HepG2 (cell line): Measurements from ENCODE around the gene RAD51D. TPM values are rescaled to one million over a fixed set of nuclear protein-coding genes. Genes with fewer than 3 reads are reported as not detected.

Experiments used
- ATAC-seq: fragments of 200-7000 bp; cut with Tn5 transposase; 3 replicates; pipeline ENCODE4 v1.9.1; 2020; ENCODE audit warnings: mild to moderate bottlenecking, moderate library complexity
- BruUV-seq: library from RNA; stranded (reverse); fragments of 400-500 nt; replicated peaks from 2 replicates; lab custom pipeline; 2021; lab: Mats Ljungman, UMichigan
- CTCF ChIA-PET: fragments of 300-600 bp; formaldehyde crosslinking; extraction: SDS; loops from one replicate; lab custom pipeline; 2021; ENCODE audit warnings: low total read pairs, inconsistent platforms, low intra/inter-chr PET ratio; lab: Yijun Ruan, JAX
- POLR2A ChIA-PET: fragments of 350-600 bp; sonication (Branson Sonifier 250); formaldehyde crosslinking; loops from one replicate; lab custom pipeline; 2020; ENCODE audit warnings: antibody characterized with exemption, inconsistent platforms; lab: Yijun Ruan, JAX
- DNase-seq: peaks from one replicate; pipeline ENCODE4 v3.0.0-alpha.2; 2015; ENCODE audit warnings: low spot score
- FAIRE-seq: peaks from 3 replicates; lab custom pipeline; 2011; peaks lifted over from hg19 to GRCh38; lab: Jason Lieb, UNC
- H2AFZ ChIP-seq: one replicate; pipeline ENCODE4 v1.6.1; 2011; ENCODE audit warnings: low read length, inconsistent platforms
- H3K27ac ChIP-seq: fragments of 300-600 bp; 3 replicates; pipeline ENCODE4 v1.8.0; 2011; ENCODE audit warnings: mixed run types, mild to moderate bottlenecking, mixed read lengths, low read length, inconsistent platforms; ENCODE audit not compliant: insufficient read depth; ENCODE audit errors: extremely low read length
- H3K27me3 ChIP-seq, 2 experiments: fragments of 200-600 bp in 1 of 2; 2 replicates in 1 of 2; 3 replicates in 1 of 2; pipeline versions ENCODE4 v1.6.0 to v1.8.0; 2011; ENCODE audit warnings: low read length in 2 of 2, mild to moderate bottlenecking in 2 of 2, moderate library complexity in 2 of 2, inconsistent platforms in 1 of 2; ENCODE audit not compliant: insufficient read depth in 2 of 2, control insufficient read depth in 1 of 2
- H3K36me3 ChIP-seq, 2 experiments: fragments of 200-600 bp in 1 of 2; replicated peaks in 1 of 2; 2 replicates in 1 of 2; 3 replicates in 1 of 2; pipeline versions ENCODE4 v1.5.1 to v1.8.0; 2011; ENCODE audit warnings: low read length in 2 of 2, inconsistent platforms in 1 of 2; ENCODE audit not compliant: insufficient read depth in 2 of 2, control insufficient read depth in 1 of 2
- H3K4me1 ChIP-seq: 2 replicates; pipeline ENCODE4 v1.5.1; 2012; ENCODE audit warnings: low read length, inconsistent platforms; ENCODE audit not compliant: insufficient read depth
- H3K4me2 ChIP-seq: 2 replicates; pipeline ENCODE4 v1.6.0; 2011; ENCODE audit warnings: low read depth, low read length, inconsistent platforms
- H3K4me3 ChIP-seq, 3 experiments: fragments of 200-600 bp in 1 of 3; sonication (generic), shearing (Covaris generic) in 1 of 3; replicated peaks in 1 of 3; 2 replicates each; pipeline ENCODE4 v1.5.1; 2011 to 2016; ENCODE audit warnings: low read length in 3 of 3, inconsistent platforms in 2 of 3, low read depth in 2 of 3, mild to moderate bottlenecking in 2 of 3, control low read depth in 1 of 3, mixed read lengths in 1 of 3; ENCODE audit not compliant: insufficient read depth in 1 of 3
- H3K79me2 ChIP-seq: one replicate; pipeline ENCODE4 v1.6.1; 2011; ENCODE audit warnings: low read length, inconsistent platforms; ENCODE audit not compliant: insufficient read depth
- H3K9ac ChIP-seq: 2 replicates; pipeline ENCODE4 v1.6.0; 2011; ENCODE audit warnings: mild to moderate bottlenecking, low read depth, low read length, inconsistent platforms; ENCODE audit not compliant: insufficient read depth
- H3K9me3 ChIP-seq: 2 replicates; pipeline ENCODE4 v1.5.1; 2012; ENCODE audit warnings: mild to moderate bottlenecking, low read length
- H4K20me1 ChIP-seq: 2 replicates; pipeline ENCODE4 v1.6.0; 2011; ENCODE audit warnings: inconsistent platforms, mild to moderate bottlenecking, low read length, moderate library complexity; ENCODE audit not compliant: insufficient read depth
- GATAD2A ChIP-seq: IDR thresholded peaks from 2 replicates; pipeline ENCODE4 v1.6.1; 2016
- MED1 ChIP-seq: sonication (generic); formaldehyde crosslinking; IDR thresholded peaks from 2 replicates; pipeline ENCODE4 v1.4.0; 2020; ENCODE audit warnings: missing genetic modification reagents
- NR2F6 ChIP-seq, 2 experiments: IDR thresholded peaks; 2 replicates each; pipeline ENCODE4 v1.6.1; 2016; ENCODE audit warnings: antibody characterized with exemption in 1 of 2, mild to moderate bottlenecking in 1 of 2
- PPARG ChIP-seq: conservative IDR thresholded peaks from 2 replicates; pipeline ENCODE4 v1.6.1; 2016; ENCODE audit warnings: missing biosample characterization, missing genetic modification reagents
- WIZ ChIP-seq: sonication (generic); formaldehyde crosslinking; IDR thresholded peaks from 2 replicates; pipeline ENCODE4 v1.5.1; 2020; ENCODE audit warnings: mild to moderate bottlenecking, missing genetic modification reagents
- YY1 ChIP-seq: IDR thresholded peaks from 2 replicates; pipeline ENCODE4 v1.6.1; 2011; ENCODE audit warnings: low read length, low read depth, moderate library complexity, mild to moderate bottlenecking; ENCODE audit not compliant: insufficient read depth, insufficient replicate concordance
- ZBTB42 ChIP-seq: sonication (generic); formaldehyde crosslinking; IDR thresholded peaks from 2 replicates; pipeline ENCODE4 v1.5.0; 2020; ENCODE audit warnings: mild to moderate bottlenecking, missing genetic modification reagents
- ZNF451 ChIP-seq: sonication (generic); formaldehyde crosslinking; IDR thresholded peaks from 2 replicates; pipeline ENCODE4 v1.5.0; 2020; ENCODE audit warnings: mild to moderate bottlenecking, missing genetic modification reagents
- ZNF644 ChIP-seq: IDR thresholded peaks from 2 replicates; pipeline ENCODE4 v1.6.1; 2016; ENCODE audit warnings: low read depth
- ZNF850 ChIP-seq: sonication (generic); formaldehyde crosslinking; conservative IDR thresholded peaks from 2 replicates; pipeline ENCODE4 v1.9.0; 2021; ENCODE audit warnings: mild to moderate bottlenecking, missing genetic modification reagents
- WGBS: methylation state at CpG from one replicate; pipeline ENCODE4 v1.1.6; 2017; ENCODE audit warnings: low lambda C conversion rate; 5-methylcytosine and 5-hydroxymethylcytosine counted together
- in situ Hi-C: cut with HindIII; loops from 2 replicates; pipeline ENCODE4 v1.10.0; 2017; ENCODE audit warnings: low pct_unique_long_range_greater_than_20kb; ENCODE audit not compliant: extremely low pct_ligation_motif_present
- intact Hi-C: fragments of 100-400 bp; cut with micrococcal nuclease; formaldehyde crosslinking; loops from one replicate; pipeline ENCODE4 v1.10.0; 2022; ENCODE audit not compliant: unreplicated experiment
- polyA plus RNA-seq, 8 experiments: library from polyadenylated mRNA; depleted of rRNA in 3 of 8; stranded (reverse) in 7 of 8; unstranded in 1 of 8; fragments of >200 nt; fragmentation: Illumina TruSeq in 4 of 8; extraction: Trizol in 4 of 8; gene quantifications; 2 replicates each; pipeline versions ENCODE4 v1.2.1 to v1.2.3, GENCODE V29; 2011 to 2016; ENCODE audit warnings: low read depth in 4 of 8, missing spikeins in 1 of 8, mixed read lengths in 1 of 8; ENCODE audit not compliant: insufficient read depth in 1 of 8
- total RNA-seq, 5 experiments: library from RNA; depleted of rRNA; stranded (reverse); fragments of >200 nt; fragmentation: Illumina TruSeq; extraction: Trizol; gene quantifications; 2 replicates each; pipeline ENCODE4 v1.2.3, GENCODE V29; 2016; ENCODE audit warnings: low read depth in 1 of 5
- TF ChIP-seq, protein P1 (sequence below): IDR thresholded peaks from 2 replicates; pipeline ENCODE4 v1.6.1; 2016; ENCODE audit warnings: missing compliant biosample characterization, missing genetic modification reagents, borderline replicate concordance
- TF ChIP-seq, protein P2 (sequence below): sonication (generic); formaldehyde crosslinking; IDR thresholded peaks from 2 replicates; pipeline ENCODE4 v1.5.0; 2020; ENCODE audit warnings: missing genetic modification reagents
- TF ChIP-seq, protein P3 (sequence below), 2 experiments: IDR thresholded peaks; 2 replicates each; pipeline ENCODE4 v1.6.1; 2011 to 2012; ENCODE audit warnings: low read length in 2 of 2, borderline replicate concordance in 1 of 2, low read depth in 1 of 2, mild to moderate bottlenecking in 1 of 2, moderate library complexity in 1 of 2

Gene RAD51D
- total and polyA plus RNA-seq, 2 of the 13 experiments (the other 11 are each of a cell fraction or from before 2014, with no cell fraction given) = 6.7 to 13.1 TPM

DNA sequence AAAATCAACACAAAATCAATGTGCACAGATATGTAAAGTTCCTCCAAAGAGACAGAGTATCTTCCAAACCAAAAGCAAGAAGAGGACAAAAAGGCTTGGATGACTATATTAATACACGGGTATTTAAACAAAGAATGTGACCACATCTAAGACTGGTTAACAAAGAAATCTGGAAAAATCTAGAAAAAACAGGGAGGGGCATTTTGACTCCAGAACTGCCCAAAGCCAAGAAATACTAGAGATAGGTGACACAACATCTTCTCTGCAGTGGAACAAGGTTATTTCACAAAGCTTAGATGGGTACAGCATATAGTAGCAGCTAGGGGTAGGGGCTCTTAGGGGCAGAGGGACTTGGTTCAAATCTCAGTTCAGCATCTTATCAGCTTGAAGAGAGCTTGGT lies 66.5 kb downstream of the RAD51D start:
- H3K9me3 ChIP-seq = no peaks in the 10 kb centered on the region
- H3K9ac ChIP-seq = no peak overlapping the region
- in situ Hi-C loops = no loop called here
- ChIA-PET POLR2A (interaction anchor here (0.5 to 5.0 kb wide), 5 partner anchors 11 to 37 kb away, joined by 3 to 57 read pairs (median 5); partner anchors contain the start of gene RFFL), CTCF (no interaction called here)
- no peaks in the 10 kb centered on the region; a peak in 1 of 5 replicates for H3K27me3 ChIP-seq
- peak overlapping the region; percentile 93 for H3K27ac ChIP-seq
- FAIRE-seq (no peak), ATAC-seq (no peak), DNase-seq (no peak)
- H4K20me1 ChIP-seq = no peaks in the 10 kb centered on the region
- BruUV-seq = no TSS peak
- H3K79me2 ChIP-seq = peaks cover 75% of the 10 kb centered on the region
- H3K36me3 ChIP-seq = peaks cover 1 to 7% of the 10 kb centered on the region in 2 experiments; a peak in 2 of 5 replicates
- TF ChIP-seq, protein P1, sequence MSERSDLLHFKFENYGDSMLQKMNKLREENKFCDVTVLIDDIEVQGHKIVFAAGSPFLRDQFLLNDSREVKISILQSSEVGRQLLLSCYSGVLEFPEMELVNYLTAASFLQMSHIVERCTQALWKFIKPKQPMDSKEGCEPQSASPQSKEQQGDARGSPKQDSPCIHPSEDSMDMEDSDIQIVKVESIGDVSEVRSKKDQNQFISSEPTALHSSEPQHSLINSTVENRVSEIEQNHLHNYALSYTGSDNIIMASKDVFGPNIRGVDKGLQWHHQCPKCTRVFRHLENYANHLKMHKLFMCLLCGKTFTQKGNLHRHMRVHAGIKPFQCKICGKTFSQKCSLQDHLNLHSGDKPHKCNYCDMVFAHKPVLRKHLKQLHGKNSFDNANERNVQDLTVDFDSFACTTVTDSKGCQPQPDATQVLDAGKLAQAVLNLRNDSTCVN (CRISPR knock-in tag) = peak; percentile 88
- TF ChIP-seq, protein P2, sequence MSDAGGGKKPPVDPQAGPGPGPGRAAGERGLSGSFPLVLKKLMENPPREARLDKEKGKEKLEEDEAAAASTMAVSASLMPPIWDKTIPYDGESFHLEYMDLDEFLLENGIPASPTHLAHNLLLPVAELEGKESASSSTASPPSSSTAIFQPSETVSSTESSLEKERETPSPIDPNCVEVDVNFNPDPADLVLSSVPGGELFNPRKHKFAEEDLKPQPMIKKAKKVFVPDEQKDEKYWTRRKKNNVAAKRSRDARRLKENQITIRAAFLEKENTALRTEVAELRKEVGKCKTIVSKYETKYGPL (CRISPR knock-in tag) = no peak
- TF ChIP-seq NR2F6 (IDR thresholded peaks at IDR 0.05) (no peak), NR2F6 (CRISPR knock-in tag; IDR thresholded peaks at IDR 0.05) (no peak)
- peaks cover 82% of the 10 kb centered on the region for H3K4me1 ChIP-seq
- H3K4me3 ChIP-seq = no peak overlapping the region
- intact Hi-C loops = no loop called here
- 81% methylated on average over 1 of the region's 1 CpG for WGBS
- peak overlapping the region; percentile 89 for H3K4me2 ChIP-seq
- no peak overlapping the region for H2AFZ ChIP-seq

DNA sequence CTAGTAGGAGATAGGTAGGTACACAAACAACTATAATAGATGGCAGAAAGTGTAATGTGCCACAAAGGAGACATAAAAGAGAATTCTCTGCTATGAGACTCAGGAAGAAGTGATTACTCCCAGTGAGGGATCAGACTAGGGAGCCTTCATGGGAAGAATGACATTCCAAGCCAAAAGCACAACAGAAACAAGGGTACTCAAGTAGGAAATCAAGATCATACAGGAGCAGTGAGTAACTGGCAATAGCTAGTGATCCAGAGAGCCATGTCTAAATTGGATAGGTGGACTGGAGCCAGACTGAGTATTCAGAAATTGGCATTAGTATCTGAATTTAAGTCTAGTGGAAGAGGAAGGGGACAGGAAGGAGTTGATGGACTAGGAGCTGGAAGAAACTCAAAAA lies 66.9 kb downstream of the RAD51D start:
- in situ Hi-C loops (no loop called here), intact Hi-C loops (no loop called here)
- Histone ChIP-seq H3K4me1 (peaks cover 85% of the 10 kb centered on the region), H2AFZ (no peak overlapping the region), H3K27me3 (no peaks in the 10 kb centered on the region; a peak in 1 of 5 replicates), H3K9me3 (no peaks in the 10 kb centered on the region), H4K20me1 (no peaks in the 10 kb centered on the region), H3K79me2 (peaks cover 71% of the 10 kb centered on the region), H3K4me3 (peak overlapping the region in 1 of 3 experiments; percentile 38; a peak in 1 of 6 replicates), H3K9ac (peak overlapping the region; percentile 73; the same call in 1 of the 2 replicates), H3K4me2 (peak overlapping the region; percentile 89), H3K36me3 (peaks cover 1 to 7% of the 10 kb centered on the region in 2 experiments; a peak in 2 of 5 replicates), H3K27ac (peak overlapping the region; percentile 93)
- ATAC-seq (peak; percentile 24; the same call in 1 of the 3 replicates), DNase-seq (no peak), FAIRE-seq (no peak)
- ChIA-PET CTCF (no interaction called here), POLR2A (interaction anchor here (0.5 to 5.0 kb wide), 5 partner anchors 11 to 37 kb away, joined by 3 to 57 read pairs (median 5); partner anchors contain the start of gene RFFL)
- BruUV-seq = no TSS peak
- TF ChIP-seq ZNF644 (CRISPR knock-in tag) (0 out of 2 replicates have a peak, but pooled peaks have one; percentile 21), GATAD2A (CRISPR knock-in tag) (0 out of 2 replicates have a peak, but pooled peaks have one; percentile 6), WIZ (CRISPR knock-in tag) (no peak), ZNF850 (CRISPR knock-in tag) (no peak), ZNF451 (CRISPR knock-in tag) (no peak), YY1 (no peak), MED1 (peak; percentile 40; the same call in 1 of the 2 replicates), PPARG (0 out of 2 replicates have a peak, but pooled peaks have one; percentile 41), ZBTB42 (no peak)
- TF ChIP-seq, protein P3, sequence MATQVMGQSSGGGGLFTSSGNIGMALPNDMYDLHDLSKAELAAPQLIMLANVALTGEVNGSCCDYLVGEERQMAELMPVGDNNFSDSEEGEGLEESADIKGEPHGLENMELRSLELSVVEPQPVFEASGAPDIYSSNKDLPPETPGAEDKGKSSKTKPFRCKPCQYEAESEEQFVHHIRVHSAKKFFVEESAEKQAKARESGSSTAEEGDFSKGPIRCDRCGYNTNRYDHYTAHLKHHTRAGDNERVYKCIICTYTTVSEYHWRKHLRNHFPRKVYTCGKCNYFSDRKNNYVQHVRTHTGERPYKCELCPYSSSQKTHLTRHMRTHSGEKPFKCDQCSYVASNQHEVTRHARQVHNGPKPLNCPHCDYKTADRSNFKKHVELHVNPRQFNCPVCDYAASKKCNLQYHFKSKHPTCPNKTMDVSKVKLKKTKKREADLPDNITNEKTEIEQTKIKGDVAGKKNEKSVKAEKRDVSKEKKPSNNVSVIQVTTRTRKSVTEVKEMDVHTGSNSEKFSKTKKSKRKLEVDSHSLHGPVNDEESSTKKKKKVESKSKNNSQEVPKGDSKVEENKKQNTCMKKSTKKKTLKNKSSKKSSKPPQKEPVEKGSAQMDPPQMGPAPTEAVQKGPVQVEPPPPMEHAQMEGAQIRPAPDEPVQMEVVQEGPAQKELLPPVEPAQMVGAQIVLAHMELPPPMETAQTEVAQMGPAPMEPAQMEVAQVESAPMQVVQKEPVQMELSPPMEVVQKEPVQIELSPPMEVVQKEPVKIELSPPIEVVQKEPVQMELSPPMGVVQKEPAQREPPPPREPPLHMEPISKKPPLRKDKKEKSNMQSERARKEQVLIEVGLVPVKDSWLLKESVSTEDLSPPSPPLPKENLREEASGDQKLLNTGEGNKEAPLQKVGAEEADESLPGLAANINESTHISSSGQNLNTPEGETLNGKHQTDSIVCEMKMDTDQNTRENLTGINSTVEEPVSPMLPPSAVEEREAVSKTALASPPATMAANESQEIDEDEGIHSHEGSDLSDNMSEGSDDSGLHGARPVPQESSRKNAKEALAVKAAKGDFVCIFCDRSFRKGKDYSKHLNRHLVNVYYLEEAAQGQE (IDR thresholded peaks at IDR 0.05; ENCODE audit: borderline replicate concordance in 1 of 2, low read depth in 1 of 2, low read length in 2 of 2) = no peak
